Muscle of leg (tissue), 11 donors: Measurements from ENCODE around the gene CRADD. TPM values are rescaled to one million over a fixed set of nuclear protein-coding genes. Genes with fewer than 3 reads are reported as not detected.

Source experiments
- DNase-seq: peaks from one replicate; pipeline ENCODE4 v3.0.0; 2013
- H3K27ac ChIP-seq: one replicate; pipeline ENCODE4 v1.5.1; 2013; ENCODE audit warnings: mild to moderate bottlenecking, low read length, control low read depth
- H3K27me3 ChIP-seq: one replicate; pipeline ENCODE4 v1.6.1; 2013; ENCODE audit warnings: low read length; ENCODE audit not compliant: control insufficient read depth, insufficient read depth
- H3K36me3 ChIP-seq: one replicate; pipeline ENCODE4 v1.6.1; 2013; ENCODE audit warnings: low read length; ENCODE audit not compliant: control insufficient read depth, insufficient read depth
- H3K4me1 ChIP-seq: one replicate; pipeline ENCODE4 v1.6.1; 2013; ENCODE audit warnings: low read length; ENCODE audit not compliant: control insufficient read depth, insufficient read depth
- H3K4me3 ChIP-seq: one replicate; pipeline ENCODE4 v1.5.1; 2013; ENCODE audit warnings: low read length, control low read depth
- H3K9me3 ChIP-seq: replicated peaks from 2 replicates; pipeline ENCODE4 v1.6.1; 2013; ENCODE audit warnings: low read depth, low read length; ENCODE audit not compliant: control insufficient read depth
- WGBS: methylation state at CpG from one replicate; pipeline ENCODE4 v1.1.5; 2013; ENCODE audit warnings: missing lambda C conversion rate; ENCODE audit not compliant: insufficient coverage; 5-methylcytosine and 5-hydroxymethylcytosine counted together
- polyA plus RNA-seq, 8 donors: library from polyadenylated mRNA; unstranded; fragments of 120-200 nt; gene quantifications; one replicate each; pipeline versions ENCODE4 v1.2.1 to v1.2.3, GENCODE V29; 2013; ENCODE audit warnings: inconsistent platforms in 1 of 8, low replicate concordance in 1 of 8; ENCODE audit not compliant: insufficient read length in 8 of 8, insufficient read depth in 1 of 8
- total RNA-seq: library from RNA; stranded (reverse); fragments of 120-200 nt; gene quantifications from one replicate; pipeline ENCODE4 v1.2.4, GENCODE V29; 2013

Gene CRADD
- total and polyA plus RNA-seq, 9 donors = 9.1 to 15.2 (median 12.9) TPM

GRCh38 chr12:93847517-93848474 lies 170.6 kb downstream of the CRADD start:
- H3K27me3 ChIP-seq = no peaks in the 10 kb centered on the region
- H3K9me3 ChIP-seq = no peaks in the 10 kb centered on the region
- H3K4me3 ChIP-seq = no peak overlapping the region
- no peaks in the 10 kb centered on the region for H3K36me3 ChIP-seq
- DNase-seq = peak; percentile 52
- H3K4me1 ChIP-seq = peaks cover 16% of the 10 kb centered on the region
- no peak overlapping the region for H3K27ac ChIP-seq
- WGBS = no CpG with 5 or more reads among the region's 7 CpGs

- H3K4me1 ChIP-seq = peaks cover 16% of the 10 kb centered on the region
- no peaks in the 10 kb centered on the region for H3K36me3 ChIP-seq
- 84% methylated on average over 10 of the region's 11 CpGs for WGBS
- H3K9me3 ChIP-seq = no peaks in the 10 kb centered on the region
- peak; percentile 54 for DNase-seq
- no peaks in the 10 kb centered on the region for H3K27me3 ChIP-seq
- H3K27ac ChIP-seq = peak overlapping the region; percentile 33
- no peak overlapping the region for H3K4me3 ChIP-seq
Observed at GRCh38 chr12:93848523-93849101, 171.4 kb downstream of the CRADD start.

GRCh38 chr12:93849946-93850345 lies 172.8 kb downstream of the CRADD start:
- 96% methylated on average over 14 of the region's 15 CpGs for WGBS

GRCh38 chr12:93850481-93851256 lies 173.5 kb downstream of the CRADD start:
- Histone ChIP-seq H3K4me3 (no peak overlapping the region), H3K9me3 (no peaks in the 10 kb centered on the region), H3K27me3 (no peaks in the 10 kb centered on the region), H3K36me3 (no peaks in the 10 kb centered on the region), H3K27ac (no peak overlapping the region), H3K4me1 (peaks cover 5% of the 10 kb centered on the region)
- no CpG with 5 or more reads among the region's 7 CpGs for WGBS
- DNase-seq = no peak

More at GRCh38 chr12:93849946-93850345, 172.8 kb downstream of the CRADD start:
- Histone ChIP-seq H3K4me1 (peaks cover 6% of the 10 kb centered on the region), H3K36me3 (no peaks in the 10 kb centered on the region), H3K4me3 (no peak overlapping the region), H3K27ac (no peak overlapping the region), H3K27me3 (no peaks in the 10 kb centered on the region), H3K9me3 (no peaks in the 10 kb centered on the region)
- no peak for DNase-seq

- 93% methylated on average over 2 of the region's 4 CpGs for WGBS
- H3K36me3 ChIP-seq = no peaks in the 10 kb centered on the region
- no peak overlapping the region for H3K4me3 ChIP-seq
- H3K4me1 ChIP-seq = peaks cover 5% of the 10 kb centered on the region
- no peaks in the 10 kb centered on the region for H3K27me3 ChIP-seq
- H3K9me3 ChIP-seq = no peaks in the 10 kb centered on the region
- no peak for DNase-seq
- no peak overlapping the region for H3K27ac ChIP-seq
Observed at GRCh38 chr12:93851257-93851671, 174.1 kb downstream of the CRADD start.

- no peak for DNase-seq
- Histone ChIP-seq H3K4me3 (no peak overlapping the region), H3K36me3 (no peaks in the 10 kb centered on the region), H3K4me1 (peaks cover 5% of the 10 kb centered on the region), H3K27me3 (no peaks in the 10 kb centered on the region), H3K9me3 (no peaks in the 10 kb centered on the region), H3K27ac (no peak overlapping the region)
- WGBS = 77% methylated on average over 6 of the region's 8 CpGs
Observed at GRCh38 chr12:93852173-93852591, 175.0 kb downstream of the CRADD start.

- H3K4me1 ChIP-seq = peaks cover 4% of the 10 kb centered on the region
- no peaks in the 10 kb centered on the region for H3K36me3 ChIP-seq
- H3K4me3 ChIP-seq = no peak overlapping the region
- DNase-seq = peak; percentile 34
- H3K27me3 ChIP-seq = no peaks in the 10 kb centered on the region
- WGBS = 86% methylated on average over 8 of the region's 17 CpGs
- H3K27ac ChIP-seq = no peak overlapping the region
- no peaks in the 10 kb centered on the region for H3K9me3 ChIP-seq
Observed at GRCh38 chr12:93853698-93854478, 176.7 kb downstream of the CRADD start.

- no peak overlapping the region for H3K27ac ChIP-seq
- no peaks in the 10 kb centered on the region for H3K9me3 ChIP-seq
- no peak for DNase-seq
- H3K27me3 ChIP-seq = no peaks in the 10 kb centered on the region
- no peaks in the 10 kb centered on the region for H3K4me1 ChIP-seq
- no peak overlapping the region for H3K4me3 ChIP-seq
- no peaks in the 10 kb centered on the region for H3K36me3 ChIP-seq
- WGBS = 90% methylated on average over 2 of the region's 4 CpGs
Observed at GRCh38 chr12:93855261-93855660, 178.1 kb downstream of the CRADD start.

GRCh38 chr12:93856611-93857010 lies 179.4 kb downstream of the CRADD start:
- Histone ChIP-seq H3K27me3 (no peaks in the 10 kb centered on the region), H3K36me3 (no peaks in the 10 kb centered on the region), H3K9me3 (no peaks in the 10 kb centered on the region), H3K27ac (no peak overlapping the region), H3K4me3 (no peak overlapping the region), H3K4me1 (no peaks in the 10 kb centered on the region)
- no peak for DNase-seq
